HG02588 (cell line): Measurements from ENCODE around the gene AK4.
A peak's percentile ranks its signal among the peaks of the same experiment; 100 is the strongest.
"Not testable (repeated sequence)": the region's sequence is repeated elsewhere in the genome, so short reads cannot be mapped to it uniquely, and the experiment has no call there.

Experiments used
- ATAC-seq: cut with Tn5 transposase; IDR thresholded peaks from one replicate; pipeline ENCODE4 v1.9.1; 2021; ENCODE audit warnings: mild to moderate bottlenecking, moderate library complexity; ENCODE audit not compliant: unreplicated experiment

The AK4 gene

GRCh38 chr1:65150108-65150463 lies 2.1 kb downstream of the AK4 start:
- no peak for ATAC-seq

GRCh38 chr1:65150583-65151263 lies 2.7 kb downstream of the AK4 start:
- ATAC-seq, result no peak

- no peak for ATAC-seq
These were observed 3.6 kb downstream of the AK4 start for GRCh38 chr1:65151641-65152040.

- no peak for ATAC-seq
These were observed 5.6 kb downstream of the AK4 start for GRCh38 chr1:65153635-65154034.

DNA sequence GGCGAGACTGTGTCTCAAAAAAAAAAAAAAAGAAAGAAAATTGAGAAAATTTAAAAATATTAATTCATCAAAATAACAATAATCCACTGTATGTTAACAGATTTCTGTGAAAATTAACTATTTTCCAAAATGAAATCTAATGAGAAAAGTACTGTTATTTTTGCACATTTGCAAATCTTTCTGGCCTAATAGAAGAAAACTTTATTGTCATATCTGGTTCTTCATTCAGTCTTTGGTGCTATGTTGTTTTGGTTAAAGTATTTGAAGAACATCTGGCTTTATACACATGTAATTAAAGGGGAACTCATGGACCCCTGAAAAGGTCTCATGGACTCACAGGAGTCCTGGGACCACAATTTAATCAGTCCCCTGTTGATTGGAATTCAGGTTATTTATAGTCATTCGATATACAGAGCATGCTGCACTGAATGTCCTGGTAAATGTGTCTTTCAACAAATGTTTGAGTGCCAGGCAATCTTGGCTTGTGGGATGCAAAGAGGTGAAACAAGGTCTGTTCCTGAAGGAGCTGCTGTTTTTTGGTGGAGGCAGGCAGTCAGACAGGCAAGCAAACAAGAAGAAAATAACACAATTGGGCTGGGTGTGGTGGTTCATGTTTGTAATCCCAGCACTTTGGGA lies 9.0 kb downstream of the AK4 start:
- no peak for ATAC-seq

DNA sequence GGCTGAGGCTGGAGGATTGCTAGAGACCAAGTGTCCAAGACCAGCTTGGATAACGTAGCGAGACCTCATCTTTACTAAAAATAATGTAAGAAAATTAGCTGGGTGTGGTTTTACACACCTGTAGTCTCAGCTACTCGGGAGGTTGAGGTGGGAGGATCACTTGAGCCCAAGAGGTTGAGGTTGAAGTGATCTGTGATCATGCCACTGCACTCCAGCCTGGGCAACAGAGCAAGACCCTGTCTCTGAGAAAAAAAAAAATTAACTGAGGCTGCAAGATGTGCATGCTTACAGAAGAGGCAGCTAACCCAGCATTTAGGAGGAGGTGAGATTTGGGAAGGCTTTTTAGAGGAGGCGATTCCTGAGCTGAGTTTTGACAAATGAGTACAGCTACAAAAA lies 9.5 kb downstream of the AK4 start:
- no peak for ATAC-seq

GRCh38 chr1:65159291-65159688 lies 11.3 kb downstream of the AK4 start:
- not testable (repeated sequence) for ATAC-seq

GRCh38 chr1:65159801-65160523 lies 12.0 kb downstream of the AK4 start:
- no peak for ATAC-seq

DNA sequence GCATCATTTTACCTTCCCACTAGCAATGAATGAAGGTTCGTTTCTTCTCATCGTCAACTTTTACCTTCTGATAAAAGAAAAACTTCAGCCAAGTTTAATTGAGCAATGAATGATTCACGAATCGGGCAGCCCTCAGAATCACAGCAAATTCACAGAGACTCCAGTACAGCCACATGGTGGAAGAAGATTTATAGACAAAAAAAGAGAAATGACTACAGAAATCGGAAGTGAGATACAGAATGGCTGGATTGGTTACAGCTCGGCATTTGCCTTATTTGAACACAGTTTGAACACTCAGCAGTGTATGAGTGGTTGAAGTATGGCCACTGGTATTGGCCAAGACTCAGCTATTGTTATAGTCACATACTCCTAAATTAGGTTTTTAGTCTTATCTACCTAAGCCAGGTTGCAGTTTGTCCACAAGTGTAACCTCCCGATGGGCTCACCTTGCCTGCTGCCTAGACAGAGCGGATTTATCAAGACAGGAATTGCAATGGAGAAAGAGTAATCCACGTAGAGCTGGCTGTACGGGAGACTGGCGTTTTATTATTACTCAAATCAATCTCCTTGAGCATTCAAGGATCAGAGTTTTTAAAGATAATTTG lies 15.3 kb downstream of the AK4 start:
- ATAC-seq, result no peak

DNA sequence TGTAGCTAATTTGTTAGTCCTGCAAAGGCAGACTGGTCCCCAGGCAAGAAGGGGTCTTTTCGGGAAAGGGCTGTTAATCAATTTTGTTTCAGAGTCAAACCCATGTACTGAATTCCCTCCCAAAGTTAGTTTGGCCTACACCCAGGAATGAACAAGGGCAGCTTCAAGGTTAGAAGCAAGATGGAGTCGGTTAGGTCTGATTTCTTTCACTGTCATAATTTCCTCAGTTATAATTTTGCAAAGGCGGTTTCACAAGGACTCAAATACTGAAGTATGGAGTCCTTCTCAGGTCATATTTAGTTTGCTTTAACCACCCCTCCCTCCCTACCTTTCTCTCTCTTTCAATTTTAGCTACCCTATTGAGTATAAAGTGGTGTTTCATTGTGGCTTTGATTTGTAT lies 16.1 kb downstream of the AK4 start:
- not testable (repeated sequence) for ATAC-seq

GRCh38 chr1:65164633-65165032 lies 16.6 kb downstream of the AK4 start:
- ATAC-seq, result no peak

DNA sequence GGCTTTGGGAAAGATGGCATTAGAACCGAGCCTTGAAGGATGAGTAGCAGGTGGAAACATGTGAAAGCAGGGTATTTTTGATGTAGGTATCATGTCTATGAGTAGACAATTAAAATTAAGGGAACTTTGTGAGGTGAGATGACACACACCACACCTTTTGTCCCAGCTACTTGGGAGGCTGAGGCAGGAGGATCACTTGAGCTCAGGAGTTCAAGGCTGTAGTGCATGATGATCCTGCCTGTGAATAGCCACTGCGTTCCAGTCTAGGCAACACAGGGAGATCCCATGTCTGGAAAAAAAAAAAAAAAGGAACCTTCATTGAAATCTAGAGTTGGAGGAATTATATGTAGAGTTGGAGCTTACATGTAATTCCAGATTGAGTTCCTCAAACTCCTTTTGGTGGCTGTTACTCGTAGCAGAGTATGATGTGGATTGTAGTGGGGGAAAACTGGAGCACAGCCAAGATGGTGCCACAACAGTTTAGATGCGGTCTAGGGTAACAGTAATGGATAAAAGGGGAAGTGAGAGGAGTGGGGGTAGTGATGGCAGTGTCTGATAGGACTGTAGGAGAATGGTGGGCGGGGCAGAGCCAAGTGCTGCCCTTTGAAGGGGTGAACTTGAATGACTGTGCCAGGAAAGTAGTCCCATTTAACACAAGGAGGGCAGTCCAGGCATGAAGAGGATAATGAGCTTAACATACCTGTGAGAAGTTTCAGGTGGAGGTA lies 17.4 kb downstream of the AK4 start:
- peak; percentile 89 for ATAC-seq

DNA sequence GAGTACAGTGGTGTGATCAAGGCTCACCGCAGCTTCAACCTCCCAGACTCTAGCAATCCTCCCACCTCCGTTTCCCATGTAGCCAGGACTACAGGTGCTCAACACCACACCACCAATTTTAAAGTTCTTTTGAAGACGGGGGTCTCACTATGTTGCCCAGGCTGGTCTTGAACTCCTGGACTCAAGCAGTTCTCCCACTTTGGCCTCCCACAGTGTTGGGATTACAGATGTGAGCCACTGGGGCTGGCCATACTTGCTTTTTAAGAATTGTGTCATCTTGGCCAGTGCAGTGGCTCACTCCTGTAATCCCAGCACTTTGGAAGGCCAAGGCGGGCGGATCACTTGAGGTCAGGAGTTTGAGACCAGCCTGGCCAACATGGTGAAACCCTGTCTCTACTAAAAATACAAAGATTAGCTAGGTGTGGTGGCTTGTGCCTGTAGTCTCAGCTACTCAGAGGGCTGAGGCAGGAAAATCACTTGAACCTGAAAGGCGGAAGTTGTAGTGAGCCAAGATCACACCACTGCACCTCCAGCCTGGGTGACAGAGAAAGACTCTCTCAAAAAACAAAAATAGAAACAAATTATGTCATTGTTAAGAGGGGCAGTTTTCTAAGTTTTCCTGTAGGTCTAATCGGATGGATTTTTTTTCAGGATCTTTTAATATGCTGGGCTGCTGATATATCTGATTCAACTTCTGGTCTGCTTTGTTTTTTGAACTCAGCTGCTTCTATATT lies 18.7 kb downstream of the AK4 start:
- no peak for ATAC-seq

DNA sequence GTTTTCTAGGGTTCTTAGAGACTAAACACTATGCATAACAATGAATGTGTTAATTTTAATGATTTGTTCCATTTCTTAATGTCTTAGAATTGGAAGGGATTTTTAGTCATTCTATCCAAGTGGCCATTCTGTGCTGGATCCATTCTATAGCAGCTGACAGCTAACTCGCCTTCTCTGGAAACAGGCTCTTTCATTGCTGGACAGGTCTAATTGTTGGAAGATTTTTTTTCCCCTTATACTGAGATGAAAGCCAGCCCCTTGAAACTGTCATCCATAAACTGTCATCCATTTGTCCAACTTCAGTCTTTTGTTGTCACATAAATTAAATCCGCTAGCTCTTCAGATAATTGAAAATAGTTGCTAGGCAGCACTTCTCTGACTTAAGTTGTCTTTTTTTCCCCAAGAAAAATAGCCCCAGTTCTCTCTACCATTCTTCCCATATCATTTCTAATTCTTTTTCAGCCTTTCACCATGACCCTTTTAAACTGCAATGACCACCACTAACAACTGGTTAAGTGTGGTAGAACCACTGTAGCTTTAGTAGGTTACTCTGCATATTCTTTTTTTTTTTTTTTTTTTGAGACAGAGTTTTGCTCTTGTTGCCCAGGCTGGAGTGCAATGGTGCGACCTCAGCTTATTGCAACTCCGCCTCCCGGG lies 19.7 kb downstream of the AK4 start:
- ATAC-seq, result no peak

GRCh38 chr1:65168867-65169266 lies 20.9 kb downstream of the AK4 start:
- ATAC-seq, result no peak

- no peak for ATAC-seq
These were observed 22.6 kb downstream of the AK4 start for GRCh38 chr1:65170511-65171142.

- no peak for ATAC-seq
These were observed 25.1 kb downstream of the AK4 start for GRCh38 chr1:65172936-65173690.

DNA sequence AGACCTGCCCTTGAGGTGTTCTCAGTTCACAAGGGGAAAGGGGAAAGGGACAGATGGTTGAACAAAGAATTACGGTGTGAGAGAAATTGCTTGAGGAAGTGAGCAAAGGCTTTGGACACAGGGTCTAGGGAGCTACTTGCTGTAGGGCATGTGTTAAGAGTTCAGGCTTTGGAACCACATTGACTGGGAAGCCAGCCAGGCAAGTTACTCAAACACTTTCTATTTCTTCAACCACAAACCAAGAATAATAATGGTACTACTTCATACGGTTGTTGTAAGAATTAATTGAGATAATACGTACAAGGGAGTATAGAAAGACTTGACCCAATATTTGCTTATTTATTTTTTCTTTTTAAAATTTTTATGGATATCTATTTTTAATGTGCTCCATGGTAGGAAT lies 26.6 kb downstream of the AK4 start:
- peak; percentile 78 for ATAC-seq
